GM23338 (cell line): Measurements from ENCODE around the gene RNLS. TPM values are rescaled to one million over a fixed set of nuclear protein-coding genes. Genes with fewer than 3 reads are reported as not detected.

ENCODE experiments used
- ATAC-seq: fragments of 200-7000 bp; cut with Tn5 transposase; 3 replicates; pipeline ENCODE4 v1.9.1; 2020
- DNase-seq: peaks from one replicate; pipeline ENCODE4 v3.0.0-alpha.2; 2015; ENCODE audit warnings: low spot score
- H2AFZ ChIP-seq: fragments of 200-600 bp; sonication (generic); 2 replicates; pipeline ENCODE4 v1.8.0; 2016; ENCODE audit warnings: antibody characterized with exemption, mild to moderate bottlenecking, moderate library complexity
- H3F3A ChIP-seq: fragments of 200-600 bp; sonication (generic); replicated peaks from 2 replicates; pipeline ENCODE4 v1.8.0; 2017; ENCODE audit warnings: antibody characterized with exemption, mixed run types, low read depth
- H3K27ac ChIP-seq: fragments of 200-600 bp; sonication (generic); 2 replicates; pipeline ENCODE4 v1.6.1; 2016; ENCODE audit warnings: low read depth
- H3K27me3 ChIP-seq: fragments of 200-600 bp; sonication (generic); 2 replicates; pipeline ENCODE4 v1.8.0; 2016; ENCODE audit warnings: mild to moderate bottlenecking, mixed run types, moderate library complexity; ENCODE audit not compliant: insufficient read depth
- H3K36me3 ChIP-seq: fragments of 200-600 bp; sonication (generic); 2 replicates; pipeline ENCODE4 v1.8.0; 2016; ENCODE audit warnings: mild to moderate bottlenecking; ENCODE audit not compliant: insufficient read depth
- H3K4me1 ChIP-seq: fragments of 200-600 bp; sonication (generic); 2 replicates; pipeline ENCODE4 v1.8.0; 2016; ENCODE audit warnings: mild to moderate bottlenecking, moderate library complexity; ENCODE audit not compliant: insufficient read depth
- H3K4me2 ChIP-seq: fragments of 200-600 bp; sonication (generic); 2 replicates; pipeline ENCODE4 v1.7.1; 2017; ENCODE audit warnings: mixed run types
- H3K4me3 ChIP-seq: fragments of 200-600 bp; sonication (generic); 2 replicates; pipeline ENCODE4 v1.6.1; 2016; ENCODE audit warnings: mixed run types
- H3K79me2 ChIP-seq: fragments of 200-600 bp; sonication (generic); replicated peaks from 2 replicates; pipeline ENCODE4 v1.8.0; 2017; ENCODE audit warnings: mild to moderate bottlenecking; ENCODE audit not compliant: insufficient read depth
- H3K9me2 ChIP-seq: fragments of 200-600 bp; sonication (generic); 2 replicates; pipeline ENCODE4 v1.8.0; 2017; ENCODE audit not compliant: insufficient read depth
- H4K20me1 ChIP-seq: fragments of 200-600 bp; sonication (generic); replicated peaks from 2 replicates; pipeline ENCODE4 v1.8.0; 2017; ENCODE audit warnings: mild to moderate bottlenecking; ENCODE audit not compliant: insufficient read depth
- H3K27ac Mint-ChIP-seq: 2 replicates; pipeline ENCODE4 v1.8.0; 2020; ENCODE audit warnings: inconsistent platforms, mild to moderate bottlenecking, moderate library complexity, mixed read lengths
- H3K27me3 Mint-ChIP-seq: 3 replicates; pipeline ENCODE4 v1.8.0; 2022; ENCODE audit warnings: low read depth, mild to moderate bottlenecking, moderate library complexity, mixed read lengths, inconsistent platforms; ENCODE audit not compliant: insufficient read depth, poor library complexity
- H3K36me3 Mint-ChIP-seq: 3 replicates; pipeline ENCODE4 v1.8.0; 2021; ENCODE audit warnings: low read depth, mild to moderate bottlenecking, inconsistent platforms, moderate library complexity, mixed read lengths
- H3K4me1 Mint-ChIP-seq: 3 replicates; pipeline ENCODE4 v1.8.0; 2020; ENCODE audit warnings: mild to moderate bottlenecking, inconsistent platforms, mixed read lengths
- H3K4me3 Mint-ChIP-seq: 3 replicates; pipeline ENCODE4 v1.8.0; 2021; ENCODE audit warnings: moderate library complexity, mild to moderate bottlenecking, inconsistent platforms, mixed read lengths
- H3K9me3 Mint-ChIP-seq: 3 replicates; pipeline ENCODE4 v1.8.0; 2020; ENCODE audit warnings: moderate library complexity, mild to moderate bottlenecking, inconsistent platforms, mixed read lengths
- CREB1 ChIP-seq: fragments of 250-450 bp; sonication (Bioruptor Pico); IDR thresholded peaks from 2 replicates; pipeline ENCODE4 v1.5.0; 2020; ENCODE audit warnings: low read depth, mild to moderate bottlenecking, moderate library complexity
- CTCF ChIP-seq, 2 experiments: fragments of 200-600 bp in 1 of 2; sonication (generic) in 1 of 2; conservative IDR thresholded peaks; 2 replicates each; pipeline versions ENCODE4 v1.5.1 to v1.6.1; 2016 to 2017; ENCODE audit warnings: antibody characterized with exemption in 2 of 2, low read depth in 2 of 2, mild to moderate bottlenecking in 2 of 2, moderate library complexity in 1 of 2
- ETS1 ChIP-seq: IDR thresholded peaks from 2 replicates; pipeline ENCODE4 v1.6.1; 2016; ENCODE audit warnings: antibody characterized with exemption
- EZH2phosphoT487 ChIP-seq: fragments of 200-600 bp; sonication (generic); IDR thresholded peaks from one replicate; pipeline ENCODE4 v1.8.1; 2018; ENCODE audit warnings: antibody characterized with exemption; ENCODE audit not compliant: unreplicated experiment
- POLR2AphosphoS5 ChIP-seq: IDR thresholded peaks from 2 replicates; pipeline ENCODE4 v1.6.1; 2016; ENCODE audit warnings: antibody characterized with exemption, low read depth
- REST ChIP-seq: IDR thresholded peaks from one replicate; pipeline ENCODE4 v1.6.1; 2018; ENCODE audit warnings: antibody characterized with exemption; ENCODE audit not compliant: unreplicated experiment
- STAT1 ChIP-seq: IDR thresholded peaks from one replicate; pipeline ENCODE4 v1.6.1; 2016; ENCODE audit warnings: antibody characterized with exemption; ENCODE audit not compliant: unreplicated experiment
- ZNF114 ChIP-seq: fragments of 250-450 bp; sonication (Bioruptor Pico); IDR thresholded peaks from 2 replicates; pipeline ENCODE4 v1.5.0; 2020; ENCODE audit warnings: mild to moderate bottlenecking, moderate library complexity
- ZNF331 ChIP-seq: fragments of 250-450 bp; sonication (Bioruptor Pico); IDR thresholded peaks from 2 replicates; pipeline ENCODE4 v1.5.0; 2020; ENCODE audit warnings: low read depth, mild to moderate bottlenecking, moderate library complexity
- ZNF462 ChIP-seq: fragments of 250-450 bp; sonication (Bioruptor Pico); IDR thresholded peaks from 2 replicates; pipeline ENCODE4 v1.5.0; 2020; ENCODE audit warnings: mild to moderate bottlenecking, moderate library complexity
- polyA plus RNA-seq: library from polyadenylated mRNA; unstranded; fragments of >200 nt; fragmentation: Nextera tagmentation; extraction: Ambion mirVana; gene quantifications from 2 replicates; pipeline ENCODE4 v1.2.1, GENCODE V29; 2016
- total RNA-seq: library from RNA; depleted of rRNA; stranded (reverse); fragments of >200 nt; shearing (Covaris generic); gene quantifications from 2 replicates; pipeline ENCODE4 v1.2.3, GENCODE V29; 2014

The RNLS gene
- total and polyA plus RNA-seq, 2 experiments from 2014 or later: 8.8 to 15.2 TPM

GRCh38 chr10:88409236-88409635, 173.9 kb downstream of the RNLS start (continued):
- no peak for TF ChIP-seq ZNF462 (CRISPR knock-in tag)
- TF ChIP-seq CTCF (conservative IDR thresholded peaks at IDR 0.05; ENCODE audit: low read depth in 2 of 2): no peak
- TF ChIP-seq ZNF331 (CRISPR knock-in tag): no peak
- TF ChIP-seq CREB1: no peak
- TF ChIP-seq POLR2AphosphoS5: no peak
- TF ChIP-seq STAT1: no peak
- TF ChIP-seq EZH2phosphoT487: no peak

- H2AFZ ChIP-seq: no peak overlapping the region
- no peak overlapping the region for H3K27ac Mint-ChIP-seq
- TF ChIP-seq ZNF114 (CRISPR knock-in tag): no peak
- no peak for TF ChIP-seq ETS1
- no peak for TF ChIP-seq EZH2phosphoT487
- no peak for TF ChIP-seq REST
These were observed 175.0 kb downstream of the RNLS start for GRCh38 chr10:88408096-88408495.

More at GRCh38 chr10:88408096-88408495, 175.0 kb downstream of the RNLS start:
- Mint-ChIP-seq H3K36me3 (no peaks in the 10 kb centered on the region), H3K27me3 (no peaks in the 10 kb centered on the region), H3K4me1 (no peaks in the 10 kb centered on the region), H3K9me3 (no peaks in the 10 kb centered on the region), H3K4me3 (no peak overlapping the region)
- Histone ChIP-seq H3F3A (no peaks in the 10 kb centered on the region), H3K4me1 (no peaks in the 10 kb centered on the region), H4K20me1 (no peaks in the 10 kb centered on the region), H3K9me2 (no peaks in the 10 kb centered on the region), H3K4me2 (no peak overlapping the region), H3K79me2 (no peaks in the 10 kb centered on the region), H3K4me3 (no peak overlapping the region), H3K27ac (no peak overlapping the region), H3K36me3 (no peaks in the 10 kb centered on the region), H3K27me3 (no peaks in the 10 kb centered on the region)
- no peak for DNase-seq
- ATAC-seq: no peak
